ENCODE results near the gene LPCAT3.

- TF ChIP-seq ATF2 (tag by site-specific recombination; IDR thresholded peaks at IDR 0.05; ENCODE audit: low read depth): no peak
- no peak for TF ChIP-seq CTCF (tag by site-specific recombination; IDR thresholded peaks at IDR 0.05)
- TF ChIP-seq PRDM10 (tag by site-specific recombination; IDR thresholded peaks at IDR 0.05): no peak
- TF ChIP-seq PRDM4 (tag by site-specific recombination; IDR thresholded peaks at IDR 0.05): no peak
- TF ChIP-seq ZNF274 (IDR thresholded peaks at IDR 0.05; ENCODE audit: low read length): no peak
- TF ChIP-seq ZNF274 (tag by site-specific recombination; IDR thresholded peaks at IDR 0.05; ENCODE audit: borderline replicate concordance): no peak
These were observed 71.3 kb downstream of the LPCAT3 start for GRCh38 chr12:6946920-6947374.

All from HEK293 (cell line).